ENCODE data around the gene YIPF3.

- TF ChIP-seq EZH2phosphoT487 (IDR thresholded peaks at IDR 0.05) (no peak), CTCF (IDR thresholded peaks at IDR 0.05) (no peak)
Measured at GRCh38 chr6:43541774-43542471, 25.2 kb upstream of the YIPF3 start.

Measured in neural progenitor cell (in vitro differentiated cells).